ENCODE measurements around the gene NTMT2.
"Not testable (repeated sequence)": the region's sequence is repeated elsewhere in the genome, so short reads cannot be mapped to it uniquely, and the experiment has no call there.

Gene NTMT2

DNA sequence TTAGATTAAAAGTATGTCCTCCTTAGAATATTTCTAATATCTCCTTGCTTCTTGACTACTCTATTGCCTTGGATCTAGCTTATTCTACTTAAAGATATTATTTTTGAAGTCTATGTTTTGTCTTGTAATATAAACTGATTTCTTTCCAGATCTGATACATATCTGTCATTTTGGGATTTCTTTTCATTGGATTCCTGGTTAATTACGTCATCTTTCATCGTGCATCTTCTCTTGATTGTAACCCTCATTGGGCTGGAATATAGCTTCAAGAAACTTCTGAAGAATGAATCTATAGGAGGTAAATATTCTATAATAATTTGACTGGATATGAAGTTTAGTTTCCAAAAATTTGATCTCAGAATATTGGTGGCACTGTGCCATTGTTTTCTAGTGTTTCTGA lies 12.1 kb downstream of the NTMT2 start:
- DNase-seq: no peak

DNA sequence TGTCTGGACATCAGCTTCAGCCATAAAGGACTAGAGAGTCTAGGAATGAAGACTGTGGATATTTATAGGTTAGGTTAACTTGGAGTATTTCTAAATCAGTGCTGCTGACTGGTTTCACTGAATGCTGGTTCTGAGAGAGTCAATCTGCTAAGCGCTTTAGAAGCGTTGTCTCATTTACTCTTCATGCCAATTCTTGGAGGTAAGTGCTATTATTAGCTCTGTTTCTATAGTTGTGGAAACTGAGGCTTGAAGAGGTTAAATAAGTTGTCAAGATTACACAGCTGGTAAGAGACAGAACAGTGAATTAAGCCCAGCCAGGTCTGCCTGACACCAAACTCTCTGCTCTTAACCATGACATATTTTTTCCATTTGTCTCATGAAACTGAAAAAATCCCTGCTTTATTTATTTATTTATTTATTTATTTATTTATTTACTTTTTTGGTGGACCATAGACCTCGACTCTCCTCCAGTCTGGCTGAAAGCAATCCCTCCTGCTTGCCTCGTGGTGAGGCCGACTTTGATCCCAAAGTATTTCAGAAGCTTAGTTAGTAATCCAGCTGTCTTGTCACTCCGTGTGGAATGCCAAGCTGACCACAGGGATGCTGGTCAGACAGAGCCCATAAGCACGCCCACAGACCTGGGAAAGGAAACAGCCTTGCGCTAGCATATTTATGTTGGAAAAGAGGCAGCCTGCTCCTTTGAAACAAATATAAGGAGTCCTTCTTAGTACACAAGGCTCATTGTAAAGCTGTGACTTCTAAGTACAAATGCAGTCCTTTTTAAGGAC lies 16.9 kb downstream of the NTMT2 start:
- DNase-seq: no peak

- no peak for DNase-seq
Observed at GRCh38 chr1:170164103-170164763, 18.5 kb downstream of the NTMT2 start.

GRCh38 chr1:170166518-170167180 lies 20.9 kb downstream of the NTMT2 start:
- DNase-seq: no peak

GRCh38 chr1:170168265-170168664 lies 22.5 kb downstream of the NTMT2 start:
- no peak for DNase-seq

GRCh38 chr1:170170513-170170912 lies 24.8 kb downstream of the NTMT2 start:
- DNase-seq: not testable (repeated sequence)

- DNase-seq: no peak
Observed at GRCh38 chr1:170174395-170174794, 28.6 kb downstream of the NTMT2 start.

DNA sequence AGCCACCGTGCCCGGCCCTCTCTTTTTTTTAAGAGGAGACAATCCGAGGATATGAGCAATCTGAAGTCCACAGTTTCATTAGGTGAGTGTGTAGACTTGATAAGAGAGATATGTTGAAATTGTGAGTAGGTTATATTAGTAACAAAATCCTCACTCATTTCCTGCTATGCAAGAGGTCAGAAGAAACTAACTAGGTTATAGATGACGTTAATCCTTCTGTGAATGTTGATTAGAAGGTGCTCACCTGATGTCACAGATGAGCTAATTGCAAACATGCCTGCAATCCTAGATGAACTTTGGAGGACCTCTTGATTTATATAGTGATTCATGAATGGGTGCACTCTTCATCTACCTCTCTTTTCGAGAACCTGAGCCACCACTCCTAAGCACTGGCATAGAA lies 29.3 kb downstream of the NTMT2 start:
- no peak for DNase-seq

- no peak for DNase-seq
Observed at GRCh38 chr1:170175484-170175883, 29.7 kb downstream of the NTMT2 start.

- no peak for DNase-seq
Observed at GRCh38 chr1:170176772-170177171, 31.0 kb downstream of the NTMT2 start.

- DNase-seq: no peak
Observed at GRCh38 chr1:170182442-170182841, 36.7 kb downstream of the NTMT2 start.

DNA sequence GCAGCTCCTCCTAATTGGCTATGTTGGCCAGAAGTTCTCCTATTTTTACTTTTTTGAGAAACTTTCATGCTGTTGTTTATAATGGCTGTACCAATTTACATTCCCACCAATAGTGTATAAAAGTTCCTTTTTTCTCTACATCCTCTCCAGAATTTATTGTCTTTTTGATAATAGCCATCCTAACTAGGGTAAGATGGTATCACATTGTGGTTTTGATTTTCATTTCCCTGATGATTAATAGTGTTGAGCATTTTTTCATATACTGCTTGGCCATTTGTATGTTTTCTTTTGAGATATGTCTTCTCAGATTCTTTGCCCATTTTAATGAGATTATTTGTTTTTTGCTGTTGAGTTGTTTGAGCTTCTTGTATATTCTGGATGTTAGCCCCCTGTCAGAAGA lies 46.8 kb downstream of the NTMT2 start:
- no peak for DNase-seq

GRCh38 chr1:170194451-170194850 lies 48.7 kb downstream of the NTMT2 start:
- DNase-seq: no peak

GRCh38 chr1:170196490-170197236 lies 50.9 kb downstream of the NTMT2 start:
- DNase-seq: no peak

DNA sequence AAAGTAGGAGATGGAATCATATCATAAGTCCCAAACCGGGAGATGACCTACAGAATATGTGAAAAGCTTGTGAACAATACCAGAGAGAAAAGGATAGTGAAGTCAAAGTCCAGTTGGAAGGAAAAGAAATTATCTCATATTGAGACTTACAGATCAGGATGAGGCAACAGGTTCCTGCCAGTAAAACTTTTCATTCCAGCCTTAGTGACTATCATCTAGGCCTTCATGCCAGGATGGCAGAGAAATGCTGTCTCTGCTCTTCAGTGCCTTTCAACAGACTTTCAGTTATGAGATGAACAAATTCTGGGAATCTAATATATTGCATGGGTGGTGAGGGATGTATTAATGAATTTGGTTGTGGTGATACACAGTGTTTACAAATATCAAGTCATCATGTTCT lies 52.3 kb downstream of the NTMT2 start:
- DNase-seq: no peak

DNA sequence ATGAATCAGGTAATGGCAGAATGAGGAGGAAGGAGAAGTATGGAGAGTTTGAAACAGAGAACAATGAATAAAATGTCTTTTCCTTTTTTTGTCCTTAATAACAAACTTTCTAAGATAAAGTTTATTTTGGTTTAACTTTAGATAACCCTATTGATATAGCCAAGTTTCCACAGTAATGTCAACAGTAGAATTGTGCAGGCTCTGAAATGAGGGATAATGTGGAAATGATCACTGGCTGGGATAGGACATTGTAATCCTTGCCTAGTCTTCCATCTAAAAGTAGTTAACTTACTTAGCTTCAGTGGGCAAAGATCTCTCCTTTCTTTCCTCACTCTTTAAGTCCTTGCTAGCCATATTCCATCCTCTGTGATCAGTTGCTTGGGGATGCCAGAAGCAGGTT lies 52.8 kb downstream of the NTMT2 start:
- DNase-seq: no peak

GRCh38 chr1:170200161-170200560 lies 54.4 kb downstream of the NTMT2 start:
- DNase-seq: no peak

DNA sequence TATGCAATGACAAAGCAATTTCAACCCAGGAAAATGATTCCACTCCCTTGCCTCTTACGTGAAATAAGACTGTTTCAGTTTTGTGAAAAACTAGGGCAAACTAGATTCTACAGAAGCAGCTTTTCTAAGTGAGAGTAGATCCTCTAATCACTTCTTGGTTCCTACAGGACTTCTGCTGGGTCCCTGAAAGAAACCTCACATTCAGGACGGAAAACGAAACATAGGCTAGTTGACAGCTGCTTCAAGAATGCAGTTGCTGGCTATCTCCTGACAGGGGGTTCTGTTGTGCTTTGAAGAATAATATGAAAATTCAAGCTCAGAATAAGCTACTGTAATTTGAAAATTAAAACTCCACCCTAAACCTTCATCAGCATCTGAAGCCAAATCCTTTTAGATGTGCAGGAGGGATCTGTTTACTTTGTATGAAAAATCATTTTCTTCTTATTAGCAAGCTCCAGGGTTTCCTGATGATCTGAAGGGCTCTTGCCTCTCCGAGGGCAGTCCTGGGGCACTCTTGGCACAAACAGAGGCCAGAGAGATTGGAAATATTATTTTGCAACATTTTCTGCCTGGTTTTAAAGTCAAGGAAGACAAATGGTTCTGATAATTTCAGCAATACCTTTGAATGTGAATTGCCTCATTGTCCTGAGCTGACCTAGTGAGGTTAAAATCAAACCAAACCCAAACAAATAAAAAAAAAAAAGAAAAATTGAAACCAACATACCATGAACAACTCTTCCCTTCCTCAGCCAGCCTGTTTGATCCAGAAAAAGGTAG lies 55.0 kb downstream of the NTMT2 start:
- DNase-seq: no peak

DNA sequence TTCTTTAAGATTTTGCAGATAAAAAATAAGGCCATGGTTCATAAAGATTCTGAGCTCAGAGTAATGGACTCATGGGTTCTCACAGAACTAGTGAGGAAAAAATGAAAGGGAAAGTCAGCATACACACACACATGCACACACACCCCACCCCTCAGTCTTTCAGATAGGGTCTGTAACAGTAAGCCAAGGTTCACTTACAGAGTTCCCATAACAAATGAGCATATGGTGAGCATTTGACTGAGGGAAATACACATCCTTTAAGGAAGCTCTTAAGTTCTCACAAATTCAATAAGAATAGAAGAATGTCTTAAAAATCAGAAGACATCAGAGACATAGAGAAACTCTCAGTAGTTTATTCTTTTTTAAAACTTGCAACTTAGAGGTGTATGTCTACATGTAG lies 57.9 kb downstream of the NTMT2 start:
- no peak for DNase-seq

GRCh38 chr1:170204121-170204520 lies 58.4 kb downstream of the NTMT2 start:
- DNase-seq: no peak

GRCh38 chr1:170205301-170205700 lies 59.5 kb downstream of the NTMT2 start:
- no peak for DNase-seq

DNA sequence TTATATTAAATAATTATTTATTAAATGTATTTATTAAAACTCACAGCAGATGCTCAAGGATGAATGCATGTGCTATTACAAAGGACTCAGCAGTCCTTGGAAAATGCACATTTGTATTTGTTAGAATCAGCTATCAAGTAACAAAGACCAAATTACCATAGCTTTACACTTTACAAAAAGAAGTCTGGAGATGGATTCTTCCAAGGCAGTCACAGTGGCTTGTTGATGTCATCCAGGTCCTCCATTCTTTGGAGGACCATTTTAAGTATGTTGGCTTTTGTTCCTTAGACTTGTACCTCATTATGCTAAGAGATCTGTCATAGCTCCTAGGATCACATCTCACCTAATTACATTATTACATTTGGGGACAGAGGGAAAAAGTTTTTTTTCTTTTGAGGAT lies 63.4 kb downstream of the NTMT2 start:
- DNase-seq: no peak

- no peak for DNase-seq
Observed at GRCh38 chr1:170210142-170210541, 64.4 kb downstream of the NTMT2 start.
